RPMI8226 (cell line): Measurements from ENCODE around the gene TRAPPC12.

Source experiments
- DNase-seq: peaks from one replicate; pipeline ENCODE4 v3.0.0-alpha.2; 2015

The TRAPPC12 gene

DNA sequence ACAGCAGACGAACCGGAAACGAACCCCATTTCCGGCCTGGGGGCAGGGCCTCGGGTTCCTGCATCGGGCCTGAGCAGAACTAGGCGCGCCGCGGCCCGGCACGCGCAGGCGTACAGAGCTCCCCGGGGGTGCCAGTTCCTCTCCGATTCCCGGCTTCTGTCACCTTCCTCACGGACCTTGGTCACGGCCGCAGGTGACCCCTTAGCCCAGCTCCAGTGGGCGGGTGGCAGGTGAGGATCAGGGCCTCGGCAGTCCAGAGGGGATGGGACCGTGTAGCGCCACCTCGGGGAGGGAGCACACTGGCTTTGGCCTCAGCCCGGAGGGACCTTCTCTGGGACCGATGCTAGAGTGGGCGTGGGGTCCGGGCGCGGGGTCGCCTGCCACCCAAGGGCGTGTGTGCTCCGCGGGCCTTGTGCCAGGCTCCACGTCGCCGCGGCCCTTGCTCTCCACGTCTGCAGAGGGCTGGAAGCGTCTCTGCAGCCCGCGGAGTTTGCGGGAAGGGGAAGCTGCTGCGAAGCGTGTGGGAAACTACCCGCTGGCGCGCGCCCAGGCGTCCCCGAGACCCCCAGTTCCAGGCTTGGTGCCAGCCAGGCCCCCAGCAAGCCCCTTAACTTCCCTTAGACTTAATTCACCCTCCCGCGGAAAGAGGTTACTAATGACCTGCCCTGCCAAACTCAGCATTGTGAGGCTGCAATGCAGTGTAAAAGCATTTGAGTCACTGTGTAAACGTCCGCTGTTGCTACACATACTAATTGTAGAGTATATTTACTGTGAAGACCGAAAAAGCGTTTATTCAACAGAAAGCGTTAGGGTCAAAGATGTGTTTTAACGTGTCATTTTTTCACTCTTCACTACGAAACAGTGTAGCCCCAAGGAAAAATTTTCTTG lies at the start of gene TRAPPC12:
Gene TRAPPC12, plus strand, starts transcription at position 48 of the 888 bp plus-strand sequence. CDS start 7,930 bp downstream, outside the sequence.
- DNase-seq = peak; percentile 96

DNA sequence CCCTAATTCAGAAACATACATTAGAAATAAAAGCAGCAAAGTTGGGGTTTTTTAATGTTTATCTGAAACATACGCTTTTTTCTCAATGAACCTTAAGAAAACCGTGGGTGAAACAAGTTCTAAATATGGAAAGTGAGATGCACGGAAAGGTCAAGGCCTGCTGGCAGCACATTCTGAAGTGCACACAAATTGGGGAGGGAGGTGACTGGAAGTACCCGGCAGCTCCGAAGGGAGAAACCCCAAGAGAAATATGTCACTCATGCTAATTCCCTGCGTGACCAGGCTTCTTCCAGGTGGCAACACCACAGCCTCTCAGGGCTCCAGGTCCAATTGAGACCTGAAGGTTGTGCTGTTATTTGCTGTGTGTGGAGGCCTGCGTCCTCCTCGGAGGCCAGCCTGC lies 47.4 kb upstream of the TRAPPC12 start:
- no peak for DNase-seq

DNA sequence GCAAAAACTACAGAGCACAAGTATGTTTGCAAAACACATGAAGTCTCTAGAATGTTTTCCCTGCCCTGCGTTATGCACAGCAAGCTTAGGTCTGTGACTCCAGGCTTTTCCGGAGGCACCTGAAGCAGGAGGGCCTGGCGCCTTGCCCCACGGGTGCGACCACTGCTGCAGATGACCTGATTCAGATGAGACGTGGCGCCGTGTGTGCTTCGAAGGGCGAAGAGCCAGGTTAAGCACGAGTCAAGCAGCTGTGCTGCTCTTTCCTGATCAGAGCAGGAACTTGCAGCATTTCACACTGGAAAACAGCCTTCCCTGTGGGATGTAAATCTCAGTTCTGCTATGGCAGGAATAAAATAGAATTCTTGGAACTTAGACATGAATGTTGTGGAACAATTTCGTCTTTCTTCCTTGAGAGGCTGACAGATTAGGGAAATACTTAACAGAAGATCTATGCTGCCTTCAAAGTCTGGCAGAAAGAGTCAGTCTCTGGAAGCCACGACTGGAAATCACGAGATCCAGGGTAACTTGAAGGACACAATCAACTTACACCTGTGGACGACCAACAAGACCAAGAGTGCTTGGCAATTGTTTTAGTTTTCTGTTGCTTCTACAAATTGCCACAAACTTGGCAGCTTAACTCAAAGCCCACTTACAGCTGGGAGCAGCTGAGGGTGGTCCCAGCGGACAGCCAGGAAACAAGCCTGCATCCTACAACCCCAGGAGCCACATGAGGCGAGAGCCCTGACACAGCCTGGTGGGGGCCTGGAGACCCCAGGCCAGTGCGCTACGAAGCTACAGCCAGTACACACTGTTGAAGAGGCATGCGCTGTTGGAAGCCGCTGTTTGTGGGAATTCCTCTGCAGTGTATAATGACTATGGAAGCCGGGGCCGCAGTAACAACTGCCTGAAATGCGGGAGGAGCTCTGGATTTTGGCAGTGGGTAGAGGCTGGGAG lies 44.8 kb upstream of the TRAPPC12 start:
- no peak for DNase-seq

DNA sequence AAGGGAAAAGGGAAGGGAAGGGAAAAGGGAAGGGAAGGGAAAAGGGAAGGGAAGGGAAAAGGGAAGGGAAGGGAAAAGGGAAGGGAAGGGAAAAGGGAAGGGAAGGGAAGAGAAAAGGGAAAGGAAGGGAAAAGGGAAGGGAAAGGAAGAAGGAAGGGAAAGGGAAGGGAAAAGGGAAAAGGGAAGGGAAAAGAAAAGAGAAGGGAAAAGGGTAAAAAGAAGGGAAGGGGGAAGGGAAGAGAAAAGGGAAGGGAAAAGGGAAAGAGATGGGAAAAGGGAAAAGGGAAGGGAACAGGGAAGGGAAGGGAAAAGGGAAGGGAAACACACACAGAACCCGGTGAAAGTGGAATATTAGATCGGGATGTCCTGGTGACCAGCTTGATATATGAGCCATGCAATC lies 42.6 kb upstream of the TRAPPC12 start:
- no peak for DNase-seq

DNA sequence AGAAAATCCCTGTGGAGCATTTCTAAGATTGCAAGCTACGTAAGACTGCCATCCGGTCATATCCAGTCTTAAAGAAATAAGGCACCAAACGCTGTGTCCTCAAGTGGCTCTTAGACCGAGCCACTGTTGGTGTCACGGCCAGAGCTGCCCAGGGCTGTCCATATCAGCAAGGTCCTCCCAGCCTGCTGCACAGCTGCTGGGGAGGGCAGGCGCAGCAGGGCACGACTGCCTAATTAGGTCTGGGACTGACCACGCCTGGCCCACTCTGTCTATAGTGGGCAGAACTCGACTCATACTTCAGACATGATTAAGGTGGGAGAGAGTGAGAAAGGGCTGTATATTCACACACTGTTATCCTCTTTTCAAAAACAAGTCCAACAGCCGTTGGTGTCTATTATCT lies 41.2 kb upstream of the TRAPPC12 start:
- DNase-seq = no peak

DNA sequence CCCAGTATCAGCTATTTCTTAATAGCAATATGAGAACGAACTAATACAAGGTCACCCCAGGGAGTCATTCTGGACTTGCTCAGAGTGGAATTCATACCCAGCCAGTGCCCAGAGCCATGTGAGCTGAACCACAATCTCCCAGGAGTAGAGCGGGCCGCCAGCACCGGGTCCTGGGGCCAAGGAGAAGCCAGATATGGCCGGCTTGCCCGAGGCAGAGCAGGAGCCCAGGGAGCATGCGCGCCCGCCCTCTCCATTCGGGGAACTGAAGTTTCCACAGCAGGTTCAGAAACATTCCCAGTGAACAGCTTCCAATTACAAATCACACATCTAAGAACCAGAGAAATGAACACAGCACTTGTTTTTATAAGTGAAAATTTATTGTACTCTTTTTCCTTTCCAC lies 39.4 kb upstream of the TRAPPC12 start:
- DNase-seq = no peak

DNA sequence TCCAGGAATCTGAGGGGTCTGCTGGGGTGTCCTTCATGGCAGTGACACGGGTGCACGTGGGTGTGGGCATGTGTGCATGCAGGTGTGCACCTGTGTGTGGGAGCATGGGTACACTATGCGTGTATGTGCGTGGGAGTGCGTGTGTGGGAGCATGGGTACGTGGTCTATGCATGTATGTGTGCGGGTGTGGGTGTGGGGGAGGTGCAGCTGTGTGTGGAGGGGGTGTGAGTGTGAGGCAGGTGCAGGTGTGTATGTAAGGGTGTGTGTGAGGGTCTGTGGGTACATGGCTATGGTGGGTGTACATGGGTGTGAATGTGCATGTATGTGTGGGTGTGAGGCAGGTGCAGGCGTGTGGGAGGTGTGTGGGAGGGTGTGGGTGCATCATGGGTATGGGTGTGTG lies 38.2 kb upstream of the TRAPPC12 start:
- no peak for DNase-seq

DNA sequence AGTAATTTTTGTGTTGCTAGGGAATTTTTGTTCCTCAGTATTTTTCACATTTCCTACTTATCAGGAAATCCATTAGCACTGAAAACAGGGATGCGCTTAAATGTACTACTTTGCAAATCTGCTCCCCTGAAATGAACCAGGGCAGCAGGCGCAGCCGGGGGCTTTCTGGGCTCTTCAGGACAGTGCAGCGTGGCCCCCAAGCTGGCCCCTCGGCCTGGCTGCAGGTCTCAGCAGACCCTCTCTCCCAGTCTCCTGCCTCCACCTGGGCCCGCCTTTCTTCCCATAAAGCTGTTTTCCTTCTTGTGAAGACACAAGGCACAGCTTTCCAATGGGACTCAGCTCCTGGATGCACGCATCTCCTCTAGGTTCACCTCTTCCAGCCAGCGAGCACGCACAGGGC lies 37.2 kb upstream of the TRAPPC12 start:
- no peak for DNase-seq

DNA sequence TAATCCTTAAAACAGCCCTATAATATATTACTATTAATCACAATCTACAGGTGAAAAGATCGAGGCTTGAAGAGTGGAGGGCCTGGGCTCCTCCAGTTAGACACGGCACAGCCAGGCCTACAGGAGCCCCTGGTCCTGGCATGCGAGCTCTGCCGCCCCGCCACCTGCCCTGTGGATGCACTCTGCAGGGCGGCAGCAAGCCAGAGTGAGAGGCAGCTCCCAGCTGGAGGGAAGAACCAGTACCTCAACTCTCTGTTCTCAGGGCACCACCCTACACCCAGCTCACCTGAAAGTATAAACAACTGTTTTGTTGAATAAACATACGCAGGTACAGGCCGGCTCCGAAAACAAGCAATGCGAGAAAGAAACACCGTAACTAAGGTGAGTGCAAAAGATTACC lies 36.5 kb upstream of the TRAPPC12 start:
- DNase-seq = no peak

DNA sequence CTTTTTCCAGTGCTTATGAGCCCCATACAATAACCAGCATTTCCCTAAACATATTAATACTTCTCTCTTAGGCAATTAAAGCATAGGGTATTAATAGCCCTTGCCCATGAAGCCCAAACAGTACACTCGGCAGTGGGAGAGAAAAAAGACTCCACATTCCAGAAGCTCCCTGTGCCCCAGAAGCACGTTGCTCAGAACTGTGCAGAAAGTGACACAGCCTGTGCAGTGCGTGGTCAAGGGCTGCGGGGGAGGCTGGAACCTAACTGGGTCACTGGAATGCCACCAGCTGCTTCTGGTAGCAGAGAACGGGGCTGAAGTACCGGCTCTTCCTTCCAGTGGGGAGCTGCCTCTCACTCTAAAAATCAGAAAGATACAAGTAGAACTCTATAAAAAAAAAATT lies 34.6 kb upstream of the TRAPPC12 start:
- DNase-seq = no peak

DNA sequence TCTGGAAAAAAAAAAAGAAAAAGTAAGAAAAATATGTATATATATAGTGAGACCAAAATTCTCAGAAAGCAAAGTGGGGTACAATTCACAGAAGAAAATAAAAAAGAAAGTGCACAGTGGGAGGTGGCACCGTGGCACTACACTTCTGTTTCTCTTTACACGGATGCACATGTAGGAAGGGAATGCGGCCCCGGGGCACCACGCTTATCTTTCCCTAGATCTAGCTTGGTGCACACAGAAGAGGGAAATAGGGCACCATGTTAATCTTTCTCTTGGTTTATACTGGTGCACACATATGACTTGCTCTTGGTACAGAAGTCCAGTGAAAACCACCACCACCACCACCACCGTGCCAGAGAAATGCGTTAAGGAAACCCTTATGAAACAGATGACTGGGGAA lies 33.9 kb upstream of the TRAPPC12 start:
- no peak for DNase-seq

DNA sequence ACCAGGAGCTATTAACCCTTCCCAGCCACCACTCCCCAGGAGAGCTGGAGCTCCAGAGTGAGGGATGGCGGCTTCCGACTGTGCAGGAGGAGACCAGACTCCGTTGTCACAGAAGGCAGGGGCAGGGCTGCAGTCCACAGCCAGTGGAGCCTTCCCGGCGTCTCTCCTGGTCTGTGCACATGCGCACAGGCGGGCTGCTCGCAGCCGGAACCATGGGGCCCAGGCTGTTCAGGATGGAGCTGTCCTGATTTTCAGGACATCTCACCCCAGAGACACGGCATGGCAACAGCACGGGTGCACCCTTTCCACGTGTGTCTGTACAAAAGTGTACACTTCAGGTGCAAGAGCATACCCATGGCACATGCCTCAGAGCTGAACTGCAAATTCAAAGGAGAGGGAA lies 30.7 kb upstream of the TRAPPC12 start:
- DNase-seq = no peak

DNA sequence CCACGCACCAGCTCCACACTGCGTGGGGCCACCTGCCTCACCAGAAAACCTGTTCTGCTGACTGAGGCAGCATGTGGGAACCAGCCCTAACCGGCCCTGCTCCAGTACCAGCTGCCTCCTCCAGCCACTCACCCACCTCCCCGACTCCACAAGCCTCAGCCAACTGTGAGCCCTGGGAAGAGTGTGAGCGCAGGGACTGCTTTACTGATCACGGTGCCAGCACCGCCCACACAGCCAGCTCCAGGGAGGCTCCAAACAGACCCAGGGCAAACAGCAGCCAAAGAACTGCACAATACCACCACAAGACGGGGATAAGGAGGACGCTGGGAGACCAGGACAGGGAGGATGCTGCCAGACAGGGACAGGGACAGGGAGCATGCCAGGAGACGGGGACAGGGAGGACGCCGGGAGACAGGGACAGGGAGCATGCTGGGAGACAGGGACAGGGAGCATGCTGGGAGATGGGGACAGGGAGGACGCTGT lies 30.2 kb upstream of the TRAPPC12 start:
- no peak for DNase-seq

DNA sequence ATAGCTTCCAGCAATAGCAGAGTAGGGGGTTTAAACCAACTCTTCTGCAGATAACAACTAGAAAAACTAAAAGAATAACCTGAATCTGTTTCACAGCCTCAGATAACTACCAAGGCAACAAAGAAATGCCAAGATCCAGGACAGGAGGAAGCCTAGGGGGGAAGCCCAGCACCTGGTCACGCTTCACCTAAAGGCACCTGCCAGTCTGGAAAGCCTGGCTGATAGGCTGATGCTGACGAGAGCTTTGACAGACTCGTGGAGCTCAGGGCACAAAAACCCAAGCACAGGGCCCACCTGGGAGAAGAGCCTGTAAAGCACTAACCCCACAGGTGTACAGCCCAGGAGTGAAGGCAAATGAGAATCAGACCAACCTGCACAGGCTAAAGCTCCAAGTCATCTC lies 24.5 kb upstream of the TRAPPC12 start:
- no peak for DNase-seq

DNA sequence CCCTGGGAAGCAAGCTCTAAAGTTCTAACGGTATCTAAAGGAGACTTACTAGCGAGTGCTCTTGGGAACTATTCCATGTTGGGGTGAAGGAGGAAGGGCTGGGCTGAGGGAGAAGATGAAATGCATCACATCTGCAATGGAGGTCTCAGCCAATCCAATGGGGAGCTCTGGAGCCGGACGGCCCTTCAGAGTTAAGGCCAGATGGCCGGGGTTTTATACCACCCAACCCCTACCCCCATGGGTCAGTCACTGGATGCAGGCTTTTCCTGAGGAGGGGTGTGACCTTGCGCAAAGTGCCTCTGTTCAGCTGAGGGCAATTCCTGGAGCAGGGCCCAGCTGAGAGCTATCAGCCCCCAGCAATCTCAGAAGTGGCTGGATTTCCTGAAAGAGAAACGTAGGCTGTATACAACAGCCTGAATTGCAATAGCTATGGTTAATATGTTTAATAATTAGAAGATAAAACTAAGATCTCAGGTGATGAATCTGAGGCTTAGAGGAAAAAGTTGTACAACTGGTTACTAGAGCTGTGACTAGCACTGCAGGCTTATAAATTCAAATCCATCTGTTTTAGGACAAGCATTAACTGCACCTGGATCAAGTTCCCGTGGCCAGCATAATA lies 23.4 kb upstream of the TRAPPC12 start:
- no peak for DNase-seq

DNA sequence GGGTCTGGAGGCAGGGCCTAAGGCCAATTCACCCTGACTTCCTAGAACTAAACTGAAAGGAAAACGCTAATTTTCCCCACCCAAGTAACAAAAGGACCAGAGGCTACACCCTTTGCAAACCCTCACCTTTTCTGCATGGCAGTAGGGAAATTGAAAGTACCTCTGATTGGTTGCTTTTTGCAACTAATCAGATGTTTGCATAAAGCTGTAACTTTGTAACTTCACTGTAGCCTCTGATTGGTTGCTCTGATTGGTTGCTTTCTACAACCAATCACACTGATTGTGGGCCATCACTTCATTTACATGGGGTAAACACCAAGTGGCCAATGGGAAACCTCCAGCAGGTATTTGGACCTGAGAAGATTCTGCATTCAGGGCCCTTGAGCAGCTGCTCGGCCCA lies 22.7 kb upstream of the TRAPPC12 start:
- no peak for DNase-seq

DNA sequence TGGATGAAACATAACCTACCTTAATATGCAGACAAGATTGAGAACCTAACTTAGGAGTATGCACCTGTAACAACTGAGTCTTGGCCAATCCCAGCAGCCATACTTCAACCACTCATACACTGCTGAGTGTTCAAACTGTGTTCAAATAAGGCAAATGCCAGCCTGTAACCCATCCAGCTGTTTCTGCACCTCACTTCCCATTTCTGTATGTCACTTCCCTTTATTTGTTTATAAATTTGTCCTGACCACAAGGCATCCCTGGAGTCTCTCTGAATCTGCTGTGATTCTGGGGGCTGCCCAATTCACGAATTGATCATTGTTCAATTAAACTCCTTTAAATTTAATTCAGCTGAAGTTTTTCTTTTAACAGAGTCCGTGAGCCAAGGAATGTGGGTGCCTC lies 22.0 kb upstream of the TRAPPC12 start:
- DNase-seq = peak; percentile 13

DNA sequence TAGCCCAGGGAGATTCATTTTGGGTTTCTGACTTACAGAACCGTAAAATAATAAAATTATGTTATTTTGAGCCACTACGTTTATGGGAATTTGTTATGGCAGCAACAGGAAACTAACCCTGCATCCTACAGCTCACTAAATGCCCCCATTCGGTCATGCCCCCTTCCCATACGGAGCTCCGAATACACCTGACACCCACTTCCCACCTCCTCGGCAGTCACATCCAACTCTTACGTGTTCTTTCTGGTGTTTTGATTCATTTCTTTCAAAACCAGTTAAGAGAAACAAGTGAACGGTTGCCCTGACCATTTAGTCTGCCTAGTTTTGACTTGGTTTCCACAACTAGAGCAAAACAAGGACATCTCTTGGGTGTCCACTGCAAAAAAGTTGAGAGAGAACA lies 21.6 kb upstream of the TRAPPC12 start:
- DNase-seq = no peak

DNA sequence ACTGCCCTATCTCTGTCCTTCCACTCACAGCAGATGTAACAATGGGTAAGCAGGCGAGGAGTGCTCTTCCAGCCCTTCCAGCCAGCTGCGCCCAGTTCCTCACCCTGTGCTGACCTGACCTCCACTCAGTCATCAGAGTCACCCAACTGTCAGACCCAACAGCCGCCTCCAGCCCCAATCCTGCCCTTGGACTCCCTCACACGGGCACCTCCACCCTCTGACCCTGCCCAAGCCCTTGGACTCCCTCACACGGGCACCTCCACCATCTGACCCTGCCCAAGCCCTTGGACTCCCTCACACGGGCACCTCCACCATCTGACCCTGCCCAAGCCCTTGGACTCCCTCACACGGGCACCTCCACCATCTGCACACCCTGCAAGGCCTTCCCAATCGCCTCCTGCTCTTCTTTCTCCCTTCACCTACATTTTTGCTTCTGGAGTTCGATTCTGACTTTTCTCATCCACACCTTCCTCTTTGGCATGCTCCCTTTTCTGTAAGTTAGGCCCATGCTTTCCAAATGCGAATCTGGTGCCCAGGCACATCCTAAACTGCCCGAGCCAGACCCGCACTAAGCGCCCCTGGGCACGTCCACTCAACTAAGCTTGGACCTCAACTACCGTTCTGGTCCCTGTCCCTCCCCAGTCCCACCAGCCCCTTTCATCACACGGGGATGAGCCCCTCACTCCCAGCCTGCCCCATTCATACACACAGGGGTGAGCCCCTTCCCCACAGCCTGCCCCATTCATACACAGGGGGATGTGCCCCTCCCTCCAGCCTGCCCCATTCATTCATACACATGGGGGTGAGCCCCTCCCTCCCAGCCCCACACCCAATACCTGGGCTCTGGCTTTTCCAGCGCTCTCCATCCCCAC lies 17.7 kb upstream of the TRAPPC12 start:
- no peak for DNase-seq

DNA sequence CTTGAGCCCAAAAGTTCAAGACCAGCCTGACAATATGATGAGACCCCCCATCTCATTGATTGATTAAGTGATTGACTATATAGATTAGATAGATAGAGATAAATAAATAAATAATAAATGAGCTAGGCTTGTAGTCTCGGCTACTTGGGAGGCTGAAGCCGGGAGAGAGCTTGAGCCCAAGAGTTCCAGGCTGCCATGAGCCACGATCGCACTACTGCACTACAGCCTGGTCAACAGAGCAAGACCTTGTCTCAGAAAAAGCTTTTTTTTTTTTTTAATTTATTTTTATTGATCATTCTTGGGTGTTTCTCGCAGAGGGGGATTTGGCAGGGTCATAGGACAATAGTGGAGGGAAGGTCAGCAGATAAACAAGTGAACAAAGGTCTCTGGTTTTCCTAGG lies 14.3 kb upstream of the TRAPPC12 start:
- DNase-seq = no peak

DNA sequence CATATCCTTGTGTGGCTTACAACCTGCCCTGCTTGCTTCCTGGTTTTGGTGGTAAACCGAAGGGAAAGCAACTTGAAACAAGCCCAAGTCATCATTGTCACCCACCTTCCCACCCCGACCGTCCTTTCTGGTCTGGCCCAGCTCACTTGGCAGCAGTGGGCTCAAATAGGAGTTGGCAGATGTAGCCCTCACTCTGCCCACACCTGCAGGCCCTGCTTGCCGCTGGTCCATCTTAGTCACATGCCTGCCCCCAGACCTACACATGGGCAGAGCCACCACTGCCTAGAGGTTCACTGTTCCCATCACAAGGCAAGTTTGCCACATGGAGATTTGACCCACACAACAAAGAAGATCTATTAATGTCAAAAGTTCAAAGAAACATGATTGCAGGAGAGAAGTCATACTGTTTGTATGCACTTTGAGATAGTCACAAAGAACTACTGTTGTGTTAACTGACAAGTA lies 11.2 kb upstream of the TRAPPC12 start:
- DNase-seq = no peak
